HEK293 (cell line): ENCODE results near the gene GPRC5D.
A peak's percentile ranks its signal among the peaks of the same experiment; 100 is the strongest.

Experiments used
- EGR2 ChIP-seq: fragments of 450-650 bp; formaldehyde crosslinking; IDR thresholded peaks from 2 replicates; pipeline ENCODE4 v1.5.1; 2016; ENCODE audit warnings: low read depth, missing biosample characterization, missing genetic modification characterization
- FEZF1 ChIP-seq: fragments of 450-650 bp; formaldehyde crosslinking; IDR thresholded peaks from 2 replicates; pipeline ENCODE4 v1.5.1; 2016; ENCODE audit warnings: missing biosample characterization, missing genetic modification characterization
- KLF8 ChIP-seq: fragments of 450-650 bp; formaldehyde crosslinking; IDR thresholded peaks from 2 replicates; pipeline ENCODE4 v1.5.1; 2016; ENCODE audit warnings: missing biosample characterization, missing genetic modification characterization
- KLF9 ChIP-seq: fragments of 450-650 bp; formaldehyde crosslinking; IDR thresholded peaks from 2 replicates; pipeline ENCODE4 v1.5.1; 2016; ENCODE audit warnings: missing biosample characterization, missing genetic modification characterization, low read depth
- MZF1 ChIP-seq: fragments of 450-650 bp; formaldehyde crosslinking; IDR thresholded peaks from 2 replicates; pipeline ENCODE4 v1.5.1; 2017; ENCODE audit warnings: missing biosample characterization, missing genetic modification characterization, borderline replicate concordance
- SETDB1 ChIP-seq: IDR thresholded peaks from one replicate; pipeline ENCODE4 v1.6.1; 2017; ENCODE audit warnings: mild to moderate bottlenecking, low read length, moderate library complexity, mixed read lengths; ENCODE audit not compliant: insufficient read length
- SP7 ChIP-seq: fragments of 450-650 bp; formaldehyde crosslinking; IDR thresholded peaks from 2 replicates; pipeline ENCODE4 v1.5.1; 2016; ENCODE audit warnings: missing biosample characterization, missing genetic modification characterization
- ZEB2 ChIP-seq: fragments of 450-650 bp; formaldehyde crosslinking; IDR thresholded peaks from 2 replicates; pipeline ENCODE4 v1.5.1; 2016; ENCODE audit warnings: missing biosample characterization, missing genetic modification characterization
- ZFP3 ChIP-seq: fragments of 450-650 bp; formaldehyde crosslinking; IDR thresholded peaks from 2 replicates; pipeline ENCODE4 v1.5.1; 2016; ENCODE audit warnings: low read depth, missing biosample characterization, missing genetic modification characterization
- ZFP69B ChIP-seq: fragments of 450-650 bp; formaldehyde crosslinking; IDR thresholded peaks from 2 replicates; pipeline ENCODE4 v1.5.1; 2016; ENCODE audit warnings: missing biosample characterization, missing genetic modification characterization
- ZNF155 ChIP-seq: fragments of 450-650 bp; formaldehyde crosslinking; IDR thresholded peaks from 2 replicates; pipeline ENCODE4 v1.5.1; 2016; ENCODE audit warnings: missing biosample characterization, missing genetic modification characterization
- ZNF24 ChIP-seq: fragments of 450-650 bp; formaldehyde crosslinking; IDR thresholded peaks from 2 replicates; pipeline ENCODE4 v1.5.1; 2016; ENCODE audit warnings: missing biosample characterization, missing genetic modification characterization
- ZNF292 ChIP-seq: fragments of 450-650 bp; formaldehyde crosslinking; IDR thresholded peaks from 2 replicates; pipeline ENCODE4 v1.5.1; 2016; ENCODE audit warnings: low read depth, missing biosample characterization, missing genetic modification characterization, borderline replicate concordance
- ZNF501 ChIP-seq: fragments of 450-650 bp; formaldehyde crosslinking; IDR thresholded peaks from 2 replicates; pipeline ENCODE4 v1.5.1; 2016; ENCODE audit warnings: missing biosample characterization, missing genetic modification characterization
- ZNF514 ChIP-seq: fragments of 450-650 bp; formaldehyde crosslinking; IDR thresholded peaks from 2 replicates; pipeline ENCODE4 v1.5.1; 2016; ENCODE audit warnings: missing biosample characterization, missing genetic modification characterization
- ZNF561 ChIP-seq: fragments of 450-650 bp; IDR thresholded peaks from 2 replicates; pipeline ENCODE4 v1.5.1; 2018; ENCODE audit warnings: missing biosample characterization, missing genetic modification characterization, borderline replicate concordance
- ZSCAN23 ChIP-seq: fragments of 450-650 bp; formaldehyde crosslinking; IDR thresholded peaks from 2 replicates; pipeline ENCODE4 v1.5.1; 2016; ENCODE audit warnings: missing biosample characterization, missing genetic modification characterization
- TF ChIP-seq, protein P1 (sequence below): fragments of 450-650 bp; formaldehyde crosslinking; IDR thresholded peaks from 2 replicates; pipeline ENCODE4 v1.5.1; 2016; ENCODE audit warnings: missing biosample characterization, missing genetic modification characterization, low read depth
- TF ChIP-seq, protein P2 (sequence below): fragments of 450-650 bp; formaldehyde crosslinking; IDR thresholded peaks from 2 replicates; pipeline ENCODE4 v1.5.1; 2016; ENCODE audit warnings: missing biosample characterization, missing genetic modification characterization
- TF ChIP-seq, protein P3 (sequence below): fragments of 450-650 bp; formaldehyde crosslinking; IDR thresholded peaks from 2 replicates; pipeline ENCODE4 v1.5.1; 2017; ENCODE audit warnings: missing biosample characterization, missing genetic modification characterization
- TF ChIP-seq, protein P4 (sequence below): fragments of 450-650 bp; formaldehyde crosslinking; IDR thresholded peaks from 2 replicates; pipeline ENCODE4 v1.5.1; 2016; ENCODE audit warnings: missing biosample characterization, missing genetic modification characterization
- TF ChIP-seq, protein P5 (sequence below): fragments of 450-650 bp; formaldehyde crosslinking; IDR thresholded peaks from 2 replicates; pipeline ENCODE4 v1.5.1; 2016; ENCODE audit warnings: missing biosample characterization, missing genetic modification characterization
- TF ChIP-seq, protein P6 (sequence below): fragments of 450-650 bp; formaldehyde crosslinking; IDR thresholded peaks from 2 replicates; pipeline ENCODE4 v1.5.1; 2016; ENCODE audit warnings: missing biosample characterization, missing genetic modification characterization

GPRC5D gene

DNA sequence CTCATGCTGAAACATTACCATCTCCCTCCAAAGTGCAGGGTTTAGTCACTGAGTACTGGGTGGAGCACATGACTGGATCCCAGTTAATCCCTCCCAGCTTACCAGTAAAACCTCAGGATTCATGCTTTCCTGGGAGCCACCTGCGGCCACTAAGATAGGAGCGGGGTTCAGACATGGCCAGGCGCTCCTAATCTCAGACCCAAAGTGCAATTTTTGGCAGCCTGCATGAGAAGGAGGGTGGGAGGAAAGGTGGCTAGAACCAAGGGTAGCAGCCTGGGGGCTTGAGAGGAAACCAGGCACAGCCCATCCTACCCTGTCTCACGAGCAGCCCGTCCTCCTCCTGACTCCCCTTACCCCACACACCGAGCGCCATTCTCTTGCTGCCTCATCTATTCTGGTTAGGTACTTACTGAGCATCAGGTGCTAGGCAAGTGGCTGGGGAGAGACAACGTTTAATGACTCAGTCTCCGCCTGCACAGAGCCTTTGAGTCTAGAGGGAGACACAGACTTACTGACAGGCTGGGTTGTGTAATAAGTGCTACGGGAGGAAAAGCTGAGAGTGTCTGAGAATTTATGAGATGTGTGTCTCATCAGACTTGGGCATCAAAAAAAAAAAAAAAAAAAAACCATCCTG is 50.7 kb downstream of the GPRC5D start (continued):
- TF ChIP-seq, protein P1, sequence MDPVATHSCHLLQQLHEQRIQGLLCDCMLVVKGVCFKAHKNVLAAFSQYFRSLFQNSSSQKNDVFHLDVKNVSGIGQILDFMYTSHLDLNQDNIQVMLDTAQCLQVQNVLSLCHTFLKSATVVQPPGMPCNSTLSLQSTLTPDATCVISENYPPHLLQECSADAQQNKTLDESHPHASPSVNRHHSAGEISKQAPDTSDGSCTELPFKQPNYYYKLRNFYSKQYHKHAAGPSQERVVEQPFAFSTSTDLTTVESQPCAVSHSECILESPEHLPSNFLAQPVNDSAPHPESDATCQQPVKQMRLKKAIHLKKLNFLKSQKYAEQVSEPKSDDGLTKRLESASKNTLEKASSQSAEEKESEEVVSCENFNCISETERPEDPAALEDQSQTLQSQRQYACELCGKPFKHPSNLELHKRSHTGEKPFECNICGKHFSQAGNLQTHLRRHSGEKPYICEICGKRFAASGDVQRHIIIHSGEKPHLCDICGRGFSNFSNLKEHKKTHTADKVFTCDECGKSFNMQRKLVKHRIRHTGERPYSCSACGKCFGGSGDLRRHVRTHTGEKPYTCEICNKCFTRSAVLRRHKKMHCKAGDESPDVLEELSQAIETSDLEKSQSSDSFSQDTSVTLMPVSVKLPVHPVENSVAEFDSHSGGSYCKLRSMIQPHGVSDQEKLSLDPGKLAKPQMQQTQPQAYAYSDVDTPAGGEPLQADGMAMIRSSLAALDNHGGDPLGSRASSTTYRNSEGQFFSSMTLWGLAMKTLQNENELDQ (tag by site-specific recombination), result no peak
- TF ChIP-seq, protein P2, sequence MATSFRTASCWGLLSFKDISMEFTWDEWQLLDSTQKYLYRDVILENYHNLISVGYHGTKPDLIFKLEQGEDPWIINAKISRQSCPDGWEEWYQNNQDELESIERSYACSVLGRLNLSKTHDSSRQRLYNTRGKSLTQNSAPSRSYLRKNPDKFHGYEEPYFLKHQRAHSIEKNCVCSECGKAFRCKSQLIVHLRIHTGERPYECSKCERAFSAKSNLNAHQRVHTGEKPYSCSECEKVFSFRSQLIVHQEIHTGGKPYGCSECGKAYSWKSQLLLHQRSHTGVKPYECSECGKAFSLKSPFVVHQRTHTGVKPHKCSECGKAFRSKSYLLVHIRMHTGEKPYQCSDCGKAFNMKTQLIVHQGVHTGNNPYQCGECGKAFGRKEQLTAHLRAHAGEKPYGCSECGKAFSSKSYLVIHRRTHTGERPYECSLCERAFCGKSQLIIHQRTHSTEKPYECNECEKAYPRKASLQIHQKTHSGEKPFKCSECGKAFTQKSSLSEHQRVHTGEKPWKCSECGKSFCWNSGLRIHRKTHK, result no peak
- TF ChIP-seq, protein P3, sequence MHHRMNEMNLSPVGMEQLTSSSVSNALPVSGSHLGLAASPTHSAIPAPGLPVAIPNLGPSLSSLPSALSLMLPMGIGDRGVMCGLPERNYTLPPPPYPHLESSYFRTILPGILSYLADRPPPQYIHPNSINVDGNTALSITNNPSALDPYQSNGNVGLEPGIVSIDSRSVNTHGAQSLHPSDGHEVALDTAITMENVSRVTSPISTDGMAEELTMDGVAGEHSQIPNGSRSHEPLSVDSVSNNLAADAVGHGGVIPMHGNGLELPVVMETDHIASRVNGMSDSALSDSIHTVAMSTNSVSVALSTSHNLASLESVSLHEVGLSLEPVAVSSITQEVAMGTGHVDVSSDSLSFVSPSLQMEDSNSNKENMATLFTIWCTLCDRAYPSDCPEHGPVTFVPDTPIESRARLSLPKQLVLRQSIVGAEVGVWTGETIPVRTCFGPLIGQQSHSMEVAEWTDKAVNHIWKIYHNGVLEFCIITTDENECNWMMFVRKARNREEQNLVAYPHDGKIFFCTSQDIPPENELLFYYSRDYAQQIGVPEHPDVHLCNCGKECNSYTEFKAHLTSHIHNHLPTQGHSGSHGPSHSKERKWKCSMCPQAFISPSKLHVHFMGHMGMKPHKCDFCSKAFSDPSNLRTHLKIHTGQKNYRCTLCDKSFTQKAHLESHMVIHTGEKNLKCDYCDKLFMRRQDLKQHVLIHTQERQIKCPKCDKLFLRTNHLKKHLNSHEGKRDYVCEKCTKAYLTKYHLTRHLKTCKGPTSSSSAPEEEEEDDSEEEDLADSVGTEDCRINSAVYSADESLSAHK (tag by site-specific recombination), result no peak
- TF ChIP-seq, protein P4, sequence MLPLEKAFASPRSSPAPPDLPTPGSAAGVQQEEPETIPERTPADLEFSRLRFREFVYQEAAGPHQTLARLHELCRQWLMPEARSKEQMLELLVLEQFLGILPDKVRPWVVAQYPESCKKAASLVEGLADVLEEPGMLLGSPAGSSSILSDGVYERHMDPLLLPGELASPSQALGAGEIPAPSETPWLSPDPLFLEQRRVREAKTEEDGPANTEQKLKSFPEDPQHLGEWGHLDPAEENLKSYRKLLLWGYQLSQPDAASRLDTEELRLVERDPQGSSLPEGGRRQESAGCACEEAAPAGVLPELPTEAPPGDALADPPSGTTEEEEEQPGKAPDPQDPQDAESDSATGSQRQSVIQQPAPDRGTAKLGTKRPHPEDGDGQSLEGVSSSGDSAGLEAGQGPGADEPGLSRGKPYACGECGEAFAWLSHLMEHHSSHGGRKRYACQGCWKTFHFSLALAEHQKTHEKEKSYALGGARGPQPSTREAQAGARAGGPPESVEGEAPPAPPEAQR (tag by site-specific recombination), result no peak
- TF ChIP-seq SP7 (tag by site-specific recombination) (peak; percentile 72), ZFP69B (no peak), MZF1 (no peak), KLF9 (tag by site-specific recombination) (no peak), FEZF1 (tag by site-specific recombination) (peak; percentile 42; the same call in 1 of the 2 replicates), ZEB2 (tag by site-specific recombination) (0 out of 2 replicates have a peak, but pooled peaks have one; percentile 11), SETDB1 (no peak), ZNF155 (tag by site-specific recombination) (no peak), ZNF561 (tag by site-specific recombination) (no peak), ZNF292 (tag by site-specific recombination) (no peak), ZNF501 (tag by site-specific recombination) (0 out of 2 replicates have a peak, but pooled peaks have one; percentile 38), ZSCAN23 (tag by site-specific recombination) (no peak), ZNF514 (no peak), KLF8 (tag by site-specific recombination) (peak; percentile 12; the same call in 1 of the 2 replicates), ZNF24 (tag by site-specific recombination) (peak; percentile 20; the same call in 1 of the 2 replicates), ZFP3 (tag by site-specific recombination) (no peak), EGR2 (tag by site-specific recombination) (no peak)
- TF ChIP-seq, protein P5, sequence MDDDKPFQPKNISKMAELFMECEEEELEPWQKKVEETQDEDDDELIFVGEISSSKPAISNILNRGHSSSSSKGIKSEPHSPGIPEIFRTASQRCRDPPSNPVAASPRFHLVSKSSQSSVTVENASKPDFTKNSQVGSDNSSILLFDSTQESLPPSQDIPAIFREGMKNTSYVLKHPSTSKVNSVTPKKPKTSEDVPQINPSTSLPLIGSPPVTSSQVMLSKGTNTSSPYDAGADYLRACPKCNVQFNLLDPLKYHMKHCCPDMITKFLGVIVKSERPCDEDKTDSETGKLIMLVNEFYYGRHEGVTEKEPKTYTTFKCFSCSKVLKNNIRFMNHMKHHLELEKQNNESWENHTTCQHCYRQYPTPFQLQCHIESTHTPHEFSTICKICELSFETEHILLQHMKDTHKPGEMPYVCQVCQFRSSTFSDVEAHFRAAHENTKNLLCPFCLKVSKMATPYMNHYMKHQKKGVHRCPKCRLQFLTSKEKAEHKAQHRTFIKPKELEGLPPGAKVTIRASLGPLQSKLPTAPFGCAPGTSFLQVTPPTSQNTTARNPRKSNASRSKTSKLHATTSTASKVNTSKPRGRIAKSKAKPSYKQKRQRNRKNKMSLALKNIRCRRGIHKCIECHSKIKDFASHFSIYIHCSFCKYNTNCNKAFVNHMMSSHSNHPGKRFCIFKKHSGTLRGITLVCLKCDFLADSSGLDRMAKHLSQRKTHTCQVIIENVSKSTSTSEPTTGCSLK, result no peak
- TF ChIP-seq, protein P6, sequence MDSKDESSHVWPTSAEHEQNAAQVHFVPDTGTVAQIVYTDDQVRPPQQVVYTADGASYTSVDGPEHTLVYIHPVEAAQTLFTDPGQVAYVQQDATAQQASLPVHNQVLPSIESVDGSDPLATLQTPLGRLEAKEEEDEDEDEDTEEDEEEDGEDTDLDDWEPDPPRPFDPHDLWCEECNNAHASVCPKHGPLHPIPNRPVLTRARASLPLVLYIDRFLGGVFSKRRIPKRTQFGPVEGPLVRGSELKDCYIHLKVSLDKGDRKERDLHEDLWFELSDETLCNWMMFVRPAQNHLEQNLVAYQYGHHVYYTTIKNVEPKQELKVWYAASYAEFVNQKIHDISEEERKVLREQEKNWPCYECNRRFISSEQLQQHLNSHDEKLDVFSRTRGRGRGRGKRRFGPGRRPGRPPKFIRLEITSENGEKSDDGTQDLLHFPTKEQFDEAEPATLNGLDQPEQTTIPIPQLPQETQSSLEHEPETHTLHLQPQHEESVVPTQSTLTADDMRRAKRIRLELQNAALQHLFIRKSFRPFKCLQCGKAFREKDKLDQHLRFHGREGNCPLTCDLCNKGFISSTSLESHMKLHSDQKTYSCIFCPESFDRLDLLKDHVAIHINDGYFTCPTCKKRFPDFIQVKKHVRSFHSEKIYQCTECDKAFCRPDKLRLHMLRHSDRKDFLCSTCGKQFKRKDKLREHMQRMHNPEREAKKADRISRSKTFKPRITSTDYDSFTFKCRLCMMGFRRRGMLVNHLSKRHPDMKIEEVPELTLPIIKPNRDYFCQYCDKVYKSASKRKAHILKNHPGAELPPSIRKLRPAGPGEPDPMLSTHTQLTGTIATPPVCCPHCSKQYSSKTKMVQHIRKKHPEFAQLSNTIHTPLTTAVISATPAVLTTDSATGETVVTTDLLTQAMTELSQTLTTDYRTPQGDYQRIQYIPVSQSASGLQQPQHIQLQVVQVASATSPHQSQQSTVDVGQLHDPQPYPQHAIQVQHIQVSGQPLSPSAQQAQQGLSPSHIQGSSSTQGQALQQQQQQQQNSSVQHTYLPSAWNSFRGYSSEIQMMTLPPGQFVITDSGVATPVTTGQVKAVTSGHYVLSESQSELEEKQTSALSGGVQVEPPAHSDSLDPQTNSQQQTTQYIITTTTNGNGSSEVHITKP, result no peak
